ENCODE measurements around the gene AGRN.
A peak's percentile ranks its signal among the peaks of the same experiment; 100 is the strongest.
"Not testable (repeated sequence)": the region's sequence is repeated elsewhere in the genome, so short reads cannot be mapped to it uniquely, and the experiment has no call there.

Gene AGRN

DNA sequence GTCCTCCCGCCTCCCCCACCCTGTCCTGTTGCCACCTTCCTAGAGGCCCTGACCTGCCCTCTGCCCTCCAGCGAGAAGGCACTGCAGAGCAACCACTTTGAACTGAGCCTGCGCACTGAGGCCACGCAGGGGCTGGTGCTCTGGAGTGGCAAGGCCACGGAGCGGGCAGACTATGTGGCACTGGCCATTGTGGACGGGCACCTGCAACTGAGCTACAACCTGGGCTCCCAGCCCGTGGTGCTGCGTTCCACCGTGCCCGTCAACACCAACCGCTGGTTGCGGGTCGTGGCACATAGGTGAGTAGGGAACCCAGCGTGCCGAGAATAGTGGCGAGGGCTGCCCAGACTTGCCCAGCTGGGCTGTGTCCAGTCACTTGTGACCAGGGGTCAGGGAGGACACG is 33.8 kb downstream of the AGRN start:
- no peak overlapping the region for H3K27ac Mint-ChIP-seq
- H3K4me3 Mint-ChIP-seq, result no peak overlapping the region

GRCh38 chr1:1054099-1054700 is 34.3 kb downstream of the AGRN start:
- Mint-ChIP-seq H3K27me3 (peaks cover 18% of the 10 kb centered on the region), H3K36me3 (ENCODE audit: low read depth) (peaks cover 5% of the 10 kb centered on the region), H3K27ac (no peak overlapping the region), H3K4me3 (no peak overlapping the region), H3K4me1 (ENCODE audit: low read depth) (peaks cover 8% of the 10 kb centered on the region), H3K9me3 (peaks cover 5% of the 10 kb centered on the region)

More for the DNA sequence above, 33.8 kb downstream of the AGRN start:
- Mint-ChIP-seq H3K9me3 (peaks cover 5% of the 10 kb centered on the region), H3K4me1 (ENCODE audit: low read depth) (peaks cover 5% of the 10 kb centered on the region), H3K36me3 (ENCODE audit: low read depth) (peaks cover 5% of the 10 kb centered on the region), H3K27me3 (peaks cover 15% of the 10 kb centered on the region)

DNA sequence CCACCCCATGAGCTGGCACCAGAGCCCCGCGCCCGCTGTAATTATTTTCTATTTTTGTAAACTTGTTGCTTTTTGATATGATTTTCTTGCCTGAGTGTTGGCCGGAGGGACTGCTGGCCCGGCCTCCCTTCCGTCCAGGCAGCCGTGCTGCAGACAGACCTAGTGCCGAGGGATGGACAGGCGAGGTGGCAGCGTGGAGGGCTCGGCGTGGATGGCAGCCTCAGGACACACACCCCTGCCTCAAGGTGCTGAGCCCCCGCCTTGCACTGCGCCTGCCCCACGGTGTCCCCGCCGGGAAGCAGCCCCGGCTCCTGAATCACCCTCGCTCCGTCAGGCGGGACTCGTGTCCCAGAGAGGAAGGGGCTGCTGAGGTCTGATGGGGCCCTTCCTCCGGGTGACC is 35.1 kb downstream of the AGRN start:
- no peak overlapping the region for H3K27ac Mint-ChIP-seq
- no peak overlapping the region for H3K4me3 Mint-ChIP-seq
- H3K4me1 Mint-ChIP-seq (ENCODE audit: low read depth), result peaks cover 9% of the 10 kb centered on the region
- H3K9me3 Mint-ChIP-seq, result peaks cover 5% of the 10 kb centered on the region
- peaks cover 18% of the 10 kb centered on the region for H3K27me3 Mint-ChIP-seq
- peaks cover 5% of the 10 kb centered on the region for H3K36me3 Mint-ChIP-seq (ENCODE audit: low read depth)

- Mint-ChIP-seq H3K4me3 (no peak overlapping the region), H3K4me1 (ENCODE audit: low read depth) (peaks cover 18% of the 10 kb centered on the region), H3K36me3 (ENCODE audit: low read depth) (peaks cover 5% of the 10 kb centered on the region), H3K27me3 (peaks cover 22% of the 10 kb centered on the region), H3K9me3 (peaks cover 5% of the 10 kb centered on the region), H3K27ac (no peak overlapping the region)
Measured at GRCh38 chr1:1055841-1056736, 36.2 kb downstream of the AGRN start.

DNA sequence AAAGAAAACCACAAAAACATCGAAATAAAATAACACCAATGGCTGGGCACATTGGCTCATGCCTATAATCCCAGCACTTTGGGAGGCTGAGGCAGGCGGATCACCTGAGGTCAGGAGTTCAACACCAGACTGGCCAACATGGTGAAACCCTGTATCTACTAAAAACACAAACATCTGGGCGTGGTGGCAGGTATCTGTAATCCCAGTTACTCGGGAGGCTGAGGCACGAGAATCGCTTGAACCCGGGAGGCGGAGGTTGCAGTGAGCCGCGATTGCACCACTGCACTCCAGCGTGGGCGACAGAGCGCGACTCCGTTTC is 37.8 kb downstream of the AGRN start:
- H3K4me1 Mint-ChIP-seq (ENCODE audit: low read depth), result peaks cover 27% of the 10 kb centered on the region
- H3K36me3 Mint-ChIP-seq (ENCODE audit: low read depth); H3K9me3 Mint-ChIP-seq; H3K27ac Mint-ChIP-seq: not testable (repeated sequence)
- peak overlapping the region; percentile 13 for H3K4me3 Mint-ChIP-seq
- peaks cover 22% of the 10 kb centered on the region for H3K27me3 Mint-ChIP-seq

DNA sequence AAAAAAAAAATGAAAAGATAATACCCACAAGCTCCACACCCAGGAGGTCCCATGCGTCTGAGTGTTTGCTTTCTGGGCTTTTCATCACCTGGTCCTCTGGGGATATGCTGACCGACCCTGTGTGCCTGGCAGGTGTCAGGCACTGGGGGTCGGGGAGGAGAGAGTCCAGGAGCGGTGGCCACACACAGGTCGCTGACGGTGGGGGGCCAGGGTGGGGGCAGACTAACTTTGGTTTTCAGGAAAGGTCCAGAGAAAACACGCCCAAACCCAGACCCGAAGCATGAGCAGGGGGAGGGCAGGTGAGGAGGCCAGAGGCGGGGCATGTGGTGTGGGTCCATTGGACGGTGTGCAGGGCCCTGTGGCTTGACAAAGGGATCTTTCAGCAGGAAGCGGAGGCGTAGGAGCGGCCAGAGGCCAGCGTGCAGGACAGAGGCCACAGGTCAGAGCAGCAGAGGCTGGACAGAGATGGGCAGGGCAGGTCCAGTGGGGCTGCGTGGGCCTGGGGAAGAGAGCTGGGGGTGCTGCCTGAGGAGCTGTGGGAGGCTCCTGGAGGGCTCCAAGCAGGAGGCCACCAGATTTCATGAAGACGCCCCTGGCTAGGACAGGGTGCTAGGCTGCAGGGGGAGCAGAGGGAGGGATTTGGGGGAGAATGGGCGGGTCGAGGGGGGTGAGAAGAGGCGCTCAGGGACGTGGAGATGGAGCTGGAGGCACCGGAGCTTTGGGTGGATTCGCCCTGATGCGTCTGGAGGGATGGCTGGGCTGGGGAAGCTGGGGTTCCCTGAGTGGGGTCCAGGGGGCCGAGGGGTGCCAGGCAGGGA is 38.4 kb downstream of the AGRN start:
- H3K9me3 Mint-ChIP-seq, result no peaks in the 10 kb centered on the region
- H3K27me3 Mint-ChIP-seq, result peaks cover 22% of the 10 kb centered on the region
- H3K36me3 Mint-ChIP-seq (ENCODE audit: low read depth), result no peaks in the 10 kb centered on the region
- peaks cover 33% of the 10 kb centered on the region for H3K4me1 Mint-ChIP-seq (ENCODE audit: low read depth)
- no peak overlapping the region for H3K27ac Mint-ChIP-seq
- H3K4me3 Mint-ChIP-seq, result peak overlapping the region; percentile 82

DNA sequence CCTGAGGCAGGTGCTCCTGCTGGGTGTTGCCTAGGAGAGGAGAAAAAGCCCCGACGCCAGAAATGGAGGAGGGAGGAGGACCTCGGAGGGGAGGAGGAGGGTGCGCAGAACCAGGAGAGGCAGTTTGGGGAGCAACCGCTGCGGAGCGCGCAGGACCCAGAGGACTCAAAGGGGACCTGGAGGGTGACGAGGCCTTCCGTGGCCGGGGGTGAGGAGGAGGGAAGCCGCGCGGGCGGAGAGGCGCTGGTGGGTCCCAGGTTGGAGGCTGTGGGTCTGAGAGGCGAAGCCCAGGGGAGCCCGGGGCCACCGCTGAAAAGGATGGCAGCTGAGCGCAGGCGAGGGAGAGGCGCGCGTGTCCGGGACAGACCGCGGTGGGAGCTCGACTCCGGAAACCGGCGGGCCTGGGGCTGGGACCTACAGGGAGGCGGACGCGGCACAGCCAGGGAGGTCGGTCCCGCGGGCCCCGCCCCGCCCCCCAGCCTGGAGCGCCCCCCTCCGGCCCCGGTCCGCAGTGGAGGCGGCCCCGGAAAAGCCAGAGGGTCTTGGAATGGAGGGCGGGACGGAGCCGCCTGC is 39.1 kb downstream of the AGRN start:
- Mint-ChIP-seq H3K9me3 (no peaks in the 10 kb centered on the region), H3K36me3 (ENCODE audit: low read depth) (no peaks in the 10 kb centered on the region), H3K27ac (no peak overlapping the region), H3K4me3 (peak overlapping the region; percentile 82), H3K4me1 (ENCODE audit: low read depth) (peaks cover 37% of the 10 kb centered on the region), H3K27me3 (peaks cover 22% of the 10 kb centered on the region)

DNA sequence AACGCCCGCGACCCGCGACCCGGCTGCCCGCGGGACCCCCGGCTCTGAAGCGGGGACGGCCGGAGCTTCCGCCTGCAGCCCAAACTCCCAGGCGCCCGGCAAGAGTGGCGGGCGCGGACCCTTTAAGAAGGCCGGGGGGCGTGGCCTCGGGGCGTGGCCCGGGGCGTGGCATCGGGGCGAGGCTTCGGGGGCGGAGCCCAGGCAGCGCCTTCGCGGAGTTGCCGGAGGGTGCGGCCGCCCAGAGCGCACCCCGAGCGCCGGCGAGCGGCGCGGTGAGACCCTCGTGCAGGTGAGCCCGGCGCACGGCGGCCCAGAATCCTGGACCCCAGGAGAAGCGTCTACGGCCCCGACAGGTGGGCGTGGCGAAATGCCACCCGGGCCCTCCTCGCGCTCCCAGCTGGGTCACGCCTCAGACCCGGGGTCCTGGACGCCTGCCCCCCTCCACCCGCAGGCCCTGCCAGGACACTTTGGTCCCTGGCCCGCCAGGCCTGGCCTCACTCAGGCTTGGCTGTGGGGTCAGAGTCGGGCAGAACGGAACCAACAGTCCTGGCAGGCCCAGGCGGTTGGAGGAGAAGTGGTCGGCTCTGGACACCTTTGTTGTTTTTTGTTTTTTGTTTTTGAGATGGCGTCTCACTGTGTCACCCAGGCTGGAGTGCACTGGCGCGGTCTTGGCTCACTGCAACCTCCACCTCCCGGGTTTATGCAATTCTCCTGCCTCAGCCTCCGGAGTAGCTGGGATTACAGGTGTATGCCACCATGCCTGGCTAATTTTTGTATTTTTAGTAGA is 39.8 kb downstream of the AGRN start:
- Mint-ChIP-seq H3K27ac (no peak overlapping the region), H3K27me3 (peaks cover 22% of the 10 kb centered on the region), H3K9me3 (no peaks in the 10 kb centered on the region), H3K4me3 (peak overlapping the region; percentile 83), H3K36me3 (ENCODE audit: low read depth) (no peaks in the 10 kb centered on the region), H3K4me1 (ENCODE audit: low read depth) (peaks cover 41% of the 10 kb centered on the region)

DNA sequence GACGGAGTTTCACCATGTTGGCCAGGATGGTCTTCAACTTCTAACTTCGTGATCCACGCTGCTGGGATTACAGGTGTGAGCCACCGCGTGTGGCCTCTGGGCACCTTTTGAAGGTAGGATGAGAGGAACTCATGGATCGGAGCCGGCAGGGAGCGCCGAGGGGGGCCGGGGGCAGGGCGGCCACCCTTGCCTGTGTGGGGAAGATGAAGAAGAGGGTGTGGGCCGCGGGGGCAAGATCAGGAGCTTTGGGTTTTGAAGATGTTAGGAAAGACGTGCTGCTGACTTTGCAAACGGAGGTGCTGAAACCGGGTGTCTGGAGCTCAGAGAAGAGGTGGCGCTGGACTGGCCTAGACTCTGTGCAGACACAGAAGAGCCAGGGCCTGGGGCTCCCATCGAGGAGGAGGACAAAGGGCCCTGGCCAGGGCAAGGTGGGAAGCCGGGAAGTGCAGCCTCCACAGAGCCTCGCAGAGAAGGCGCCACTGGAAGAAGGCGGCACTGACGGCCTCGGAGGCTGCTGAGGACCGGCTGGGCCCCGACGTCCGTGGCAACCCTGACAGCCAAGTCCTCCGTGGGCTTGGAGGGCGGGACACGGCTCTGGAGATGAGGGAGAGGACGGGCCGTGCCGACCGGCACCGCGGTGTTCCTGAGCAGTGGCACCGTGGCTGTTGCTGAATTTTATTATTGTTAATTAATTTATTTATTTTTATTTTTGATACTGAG is 40.5 kb downstream of the AGRN start:
- H3K9me3 Mint-ChIP-seq, result no peaks in the 10 kb centered on the region
- no peak overlapping the region for H3K27ac Mint-ChIP-seq
- H3K36me3 Mint-ChIP-seq (ENCODE audit: low read depth), result no peaks in the 10 kb centered on the region
- peaks cover 44% of the 10 kb centered on the region for H3K4me1 Mint-ChIP-seq (ENCODE audit: low read depth)
- peaks cover 22% of the 10 kb centered on the region for H3K27me3 Mint-ChIP-seq
- peak overlapping the region; percentile 83 for H3K4me3 Mint-ChIP-seq

DNA sequence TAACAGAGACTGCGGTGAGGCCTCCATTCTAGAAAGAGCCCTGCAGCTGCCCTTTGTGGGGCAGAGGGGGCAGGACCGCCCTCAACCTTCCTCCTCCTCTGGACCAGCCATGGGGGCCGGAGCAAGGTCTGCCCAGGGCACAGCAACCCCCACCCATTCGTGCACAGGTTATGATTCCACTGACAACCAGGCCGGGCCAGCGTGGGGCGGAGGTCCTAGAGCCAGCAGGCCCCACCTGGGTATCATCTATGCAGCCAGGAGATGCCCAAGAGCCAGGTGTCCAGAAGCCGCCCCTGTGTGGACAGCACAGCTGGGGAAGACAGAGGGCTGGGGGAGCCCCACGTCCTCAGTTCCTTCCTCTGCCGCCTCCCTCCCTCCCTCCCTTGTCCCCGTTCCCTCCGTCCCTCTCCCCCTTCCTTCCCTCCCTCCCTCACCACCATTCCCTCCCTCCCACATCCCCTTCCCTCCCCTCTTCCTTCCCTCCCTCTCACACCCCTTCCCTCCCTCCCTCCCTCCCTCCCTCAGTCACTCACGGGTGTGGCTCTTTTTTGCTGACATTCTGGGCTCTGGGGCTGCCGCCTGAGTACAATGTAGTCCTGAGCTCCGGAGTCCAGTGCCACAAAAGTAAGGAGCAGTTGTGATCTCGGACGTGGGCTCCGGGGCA is 41.9 kb downstream of the AGRN start:
- Mint-ChIP-seq H3K4me1 (ENCODE audit: low read depth) (peaks cover 51% of the 10 kb centered on the region), H3K27ac (peak overlapping the region; percentile 36), H3K4me3 (peak overlapping the region; percentile 79), H3K9me3 (no peaks in the 10 kb centered on the region), H3K27me3 (peaks cover 22% of the 10 kb centered on the region), H3K36me3 (ENCODE audit: low read depth) (no peaks in the 10 kb centered on the region)

DNA sequence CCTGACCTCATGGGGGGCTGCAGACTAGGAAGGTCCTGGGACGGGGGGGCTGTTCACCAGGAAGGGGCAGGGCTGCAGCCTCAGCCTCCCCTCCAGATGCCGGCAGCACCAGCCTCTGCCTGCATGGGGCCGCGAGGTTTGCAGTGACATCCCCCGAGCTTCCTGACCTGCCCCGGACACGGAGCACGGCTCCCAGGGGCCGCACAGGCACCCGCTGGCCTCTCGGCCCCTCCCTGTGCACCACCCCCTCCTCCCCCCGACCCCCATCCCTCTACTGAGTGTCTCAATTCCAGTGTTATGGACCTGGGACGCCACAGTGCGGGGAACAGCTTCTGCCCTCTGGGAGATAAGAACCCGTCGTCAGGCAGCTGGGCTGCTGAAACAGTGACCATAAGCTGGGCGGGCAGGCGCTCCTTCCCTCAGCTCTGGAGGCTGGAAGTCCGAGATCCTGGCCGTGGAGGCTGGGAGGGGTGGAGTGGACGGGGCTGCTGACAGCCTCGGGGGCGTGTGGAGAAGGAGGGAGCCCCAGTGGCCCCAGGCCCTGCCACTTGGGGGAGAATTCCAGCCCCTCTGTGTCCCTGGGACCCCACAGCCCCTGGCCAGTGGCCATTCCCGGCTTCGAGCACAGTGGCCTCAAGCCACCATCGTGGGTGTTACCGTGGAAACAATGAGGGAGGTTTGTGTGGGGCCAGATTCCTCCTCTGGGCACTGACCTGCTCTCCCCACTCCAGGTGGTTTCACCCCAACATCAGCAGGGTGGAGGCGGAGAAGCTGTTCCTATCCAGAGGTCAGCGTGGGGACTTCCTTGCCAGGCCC is 42.6 kb downstream of the AGRN start:
- Mint-ChIP-seq H3K9me3 (no peaks in the 10 kb centered on the region), H3K36me3 (ENCODE audit: low read depth) (no peaks in the 10 kb centered on the region), H3K27me3 (peaks cover 18% of the 10 kb centered on the region), H3K4me1 (ENCODE audit: low read depth) (peaks cover 51% of the 10 kb centered on the region), H3K27ac (peak overlapping the region; percentile 75), H3K4me3 (peak overlapping the region; percentile 79)

DNA sequence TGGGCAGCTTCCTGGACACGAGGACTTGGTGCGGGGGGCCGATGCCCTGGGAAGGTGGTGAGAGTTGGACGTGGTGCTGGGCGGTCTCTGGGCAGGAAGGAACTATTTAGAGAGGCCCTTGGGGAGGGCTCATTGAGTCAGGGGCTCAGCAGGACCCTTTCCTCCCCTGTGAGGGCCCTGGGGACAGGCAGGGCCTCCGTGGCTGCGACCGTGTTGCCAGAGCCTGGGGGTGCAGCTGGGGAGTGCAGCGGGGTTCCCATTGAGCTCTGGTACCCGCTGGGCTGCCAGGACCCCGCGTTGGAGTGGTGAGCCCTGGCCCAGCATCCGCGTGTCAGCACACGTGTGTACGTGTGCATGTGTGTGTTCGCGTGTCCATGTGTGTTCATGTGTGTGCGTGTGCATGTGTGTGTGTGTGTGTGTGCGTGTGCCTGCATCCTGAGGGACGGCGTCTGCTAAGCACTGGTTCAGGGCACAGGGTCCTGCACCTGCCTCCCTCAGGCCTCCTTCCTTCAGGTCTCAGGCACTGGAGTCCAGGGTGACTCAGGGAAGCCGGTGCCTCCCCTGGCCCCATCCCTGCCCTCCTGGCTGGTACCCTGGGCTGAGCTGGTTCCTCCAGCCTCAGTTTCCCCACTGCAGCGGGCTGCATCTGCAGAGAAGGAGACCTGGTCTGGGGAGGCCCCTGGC is 43.5 kb downstream of the AGRN start:
- H3K27me3 Mint-ChIP-seq, result peaks cover 9% of the 10 kb centered on the region
- peaks cover 48% of the 10 kb centered on the region for H3K4me1 Mint-ChIP-seq (ENCODE audit: low read depth)
- H3K27ac Mint-ChIP-seq, result peak overlapping the region; percentile 85
- H3K36me3 Mint-ChIP-seq (ENCODE audit: low read depth), result no peaks in the 10 kb centered on the region
- H3K4me3 Mint-ChIP-seq, result peak overlapping the region; percentile 79
- H3K9me3 Mint-ChIP-seq, result no peaks in the 10 kb centered on the region
